SK-N-MC (cell line): ENCODE measurements around the gene FJX1.
"Not testable (repeated sequence)": the region's sequence is repeated elsewhere in the genome, so short reads cannot be mapped to it uniquely, and the experiment has no call there.

ENCODE experiments used
- DNase-seq: peaks from one replicate; pipeline ENCODE4 v3.0.0-alpha.2; 2011; ENCODE audit warnings: low read depth, low spot score
- H3K27ac ChIP-seq: fragments of 200-600 bp; sonication (generic); 2 replicates; pipeline ENCODE4 v1.5.1; 2016; ENCODE audit warnings: mixed run types
- H3K36me3 ChIP-seq: fragments of 200-600 bp; sonication (generic); 2 replicates; pipeline ENCODE4 v1.6.1; 2017; ENCODE audit warnings: antibody characterized with exemption, low read length, mixed read lengths; ENCODE audit not compliant: insufficient read depth
- H3K4me3 ChIP-seq: fragments of 200-600 bp; sonication (generic); 2 replicates; pipeline ENCODE4 v1.5.1; 2016
- H3K9ac ChIP-seq: fragments of 200-600 bp; sonication (generic); 2 replicates; pipeline ENCODE4 v1.8.0; 2017; ENCODE audit warnings: mixed run types, mixed read lengths; ENCODE audit not compliant: insufficient read length
- H3K9me3 ChIP-seq: fragments of 200-600 bp; sonication (generic); 2 replicates; pipeline ENCODE4 v1.6.1; 2017; ENCODE audit warnings: low read depth, mild to moderate bottlenecking, antibody characterized with exemption, low read length, moderate library complexity, mixed read lengths
- EZH2 ChIP-seq: fragments of 200-600 bp; sonication (generic); IDR thresholded peaks from one replicate; pipeline ENCODE4 v1.6.1; 2017; ENCODE audit warnings: antibody characterized with exemption
- FOXP2 ChIP-seq: optimal IDR thresholded peaks from 2 replicates; pipeline ENCODE3; 2011; ENCODE audit warnings: mild to moderate bottlenecking, moderate library complexity; ENCODE audit not compliant: insufficient read depth; ENCODE audit errors: extremely low read length, control extremely low read depth
- POLR2AphosphoS5 ChIP-seq: IDR thresholded peaks from 2 replicates; pipeline ENCODE4 v1.6.1; 2012; ENCODE audit warnings: mild to moderate bottlenecking, low read depth, low read length, borderline replicate concordance

Gene FJX1

GRCh38 chr11:35650467-35650866 is 32.2 kb downstream of the FJX1 start:
- no peak for TF ChIP-seq POLR2AphosphoS5
- TF ChIP-seq EZH2: no peak
- no peak for TF ChIP-seq FOXP2
- Histone ChIP-seq H3K9me3 (no peaks in the 10 kb centered on the region), H3K27ac (no peak overlapping the region), H3K36me3 (no peaks in the 10 kb centered on the region), H3K9ac (no peak overlapping the region), H3K4me3 (no peak overlapping the region)
- DNase-seq: no peak

GRCh38 chr11:35651263-35651662 is 33.0 kb downstream of the FJX1 start:
- no peak for DNase-seq
- H3K4me3 ChIP-seq: no peak overlapping the region
- no peak overlapping the region for H3K9ac ChIP-seq
- TF ChIP-seq FOXP2 (no peak), EZH2 (no peak), POLR2AphosphoS5 (no peak)
- no peaks in the 10 kb centered on the region for H3K36me3 ChIP-seq
- no peak overlapping the region for H3K27ac ChIP-seq
- no peaks in the 10 kb centered on the region for H3K9me3 ChIP-seq

GRCh38 chr11:35652786-35653185 is 34.5 kb downstream of the FJX1 start:
- not testable (repeated sequence) for H3K9me3 ChIP-seq, H3K9ac ChIP-seq, DNase-seq, H3K36me3 ChIP-seq, H3K4me3 ChIP-seq, H3K27ac ChIP-seq

- no peak for TF ChIP-seq FOXP2
- TF ChIP-seq EZH2: no peak
- Histone ChIP-seq H3K4me3 (no peak overlapping the region), H3K36me3 (no peaks in the 10 kb centered on the region), H3K9ac (no peak overlapping the region), H3K27ac (no peak overlapping the region), H3K9me3 (no peaks in the 10 kb centered on the region)
- no peak for DNase-seq
These were observed 36.5 kb downstream of the FJX1 start for GRCh38 chr11:35654711-35655110.

GRCh38 chr11:35655254-35655653 is 37.0 kb downstream of the FJX1 start:
- no peak for TF ChIP-seq POLR2AphosphoS5
- TF ChIP-seq EZH2: no peak
- TF ChIP-seq FOXP2: no peak
- Histone ChIP-seq H3K9me3 (no peaks in the 10 kb centered on the region), H3K36me3 (no peaks in the 10 kb centered on the region), H3K27ac (no peak overlapping the region), H3K9ac (no peak overlapping the region), H3K4me3 (no peak overlapping the region)
- DNase-seq: no peak

GRCh38 chr11:35655856-35656255 is 37.6 kb downstream of the FJX1 start:
- no peak overlapping the region for H3K4me3 ChIP-seq

GRCh38 chr11:35658020-35658948 is 40.0 kb downstream of the FJX1 start:
- H3K36me3 ChIP-seq: no peaks in the 10 kb centered on the region; the same call in 1 of the 2 replicates
- no peak overlapping the region for H3K9ac ChIP-seq
- H3K4me3 ChIP-seq: no peak overlapping the region
- H3K9me3 ChIP-seq: no peaks in the 10 kb centered on the region
- no peak overlapping the region for H3K27ac ChIP-seq
- TF ChIP-seq POLR2AphosphoS5 (no peak), FOXP2 (no peak), EZH2 (no peak)
- DNase-seq: no peak

More at GRCh38 chr11:35655856-35656255, 37.6 kb downstream of the FJX1 start:
- Histone ChIP-seq H3K36me3 (no peaks in the 10 kb centered on the region), H3K9me3 (no peaks in the 10 kb centered on the region), H3K27ac (no peak overlapping the region), H3K9ac (no peak overlapping the region)
- no peak for DNase-seq
- TF ChIP-seq EZH2 (no peak), FOXP2 (no peak), POLR2AphosphoS5 (no peak)

- Histone ChIP-seq H3K27ac (no peak overlapping the region), H3K9ac (no peak overlapping the region), H3K4me3 (no peak overlapping the region), H3K9me3 (peaks cover 7% of the 10 kb centered on the region; the same call in 1 of the 2 replicates), H3K36me3 (peaks cover 7% of the 10 kb centered on the region)
- no peak for TF ChIP-seq POLR2AphosphoS5
- TF ChIP-seq EZH2: no peak
- no peak for TF ChIP-seq FOXP2
- no peak for DNase-seq
These were observed 43.3 kb downstream of the FJX1 start for GRCh38 chr11:35661534-35661933.
